Esophagus muscularis mucosa (tissue), 3 donors: ENCODE data around the gene MESP1.

Experiments
- POLR2A ChIP-seq: fragments of 450-650 bp; IDR thresholded peaks from one replicate; pipeline ENCODE4 v1.6.1; 2017; ENCODE audit warnings: antibody characterized with exemption, moderate library complexity, mild to moderate bottlenecking, low read depth
- TF ChIP-seq, protein P1 (sequence below), 3 experiments: fragments of 200-600 bp in 2 of 3; fragments of 450-650 bp in 1 of 3; sonication (generic) in 2 of 3; IDR thresholded peaks; one replicate each; pipeline ENCODE4 v1.5.1; 2017 to 2019; ENCODE audit warnings: antibody characterized with exemption in 3 of 3, mild to moderate bottlenecking in 2 of 3, moderate library complexity in 1 of 3

GRCh38 chr15:89768071-89768500 lies 17.0 kb upstream of the MESP1 start:
- TF ChIP-seq, protein P1, sequence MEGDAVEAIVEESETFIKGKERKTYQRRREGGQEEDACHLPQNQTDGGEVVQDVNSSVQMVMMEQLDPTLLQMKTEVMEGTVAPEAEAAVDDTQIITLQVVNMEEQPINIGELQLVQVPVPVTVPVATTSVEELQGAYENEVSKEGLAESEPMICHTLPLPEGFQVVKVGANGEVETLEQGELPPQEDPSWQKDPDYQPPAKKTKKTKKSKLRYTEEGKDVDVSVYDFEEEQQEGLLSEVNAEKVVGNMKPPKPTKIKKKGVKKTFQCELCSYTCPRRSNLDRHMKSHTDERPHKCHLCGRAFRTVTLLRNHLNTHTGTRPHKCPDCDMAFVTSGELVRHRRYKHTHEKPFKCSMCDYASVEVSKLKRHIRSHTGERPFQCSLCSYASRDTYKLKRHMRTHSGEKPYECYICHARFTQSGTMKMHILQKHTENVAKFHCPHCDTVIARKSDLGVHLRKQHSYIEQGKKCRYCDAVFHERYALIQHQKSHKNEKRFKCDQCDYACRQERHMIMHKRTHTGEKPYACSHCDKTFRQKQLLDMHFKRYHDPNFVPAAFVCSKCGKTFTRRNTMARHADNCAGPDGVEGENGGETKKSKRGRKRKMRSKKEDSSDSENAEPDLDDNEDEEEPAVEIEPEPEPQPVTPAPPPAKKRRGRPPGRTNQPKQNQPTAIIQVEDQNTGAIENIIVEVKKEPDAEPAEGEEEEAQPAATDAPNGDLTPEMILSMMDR (IDR thresholded peaks at IDR 0.05) = no peak
- no peak for TF ChIP-seq POLR2A
